HG03469 (cell line): ENCODE measurements around the gene NAALAD2.
"Not testable (repeated sequence)": the region's sequence is repeated elsewhere in the genome, so short reads cannot be mapped to it uniquely, and the experiment has no call there.

Source experiments
- ATAC-seq: cut with Tn5 transposase; IDR thresholded peaks from one replicate; pipeline ENCODE4 v1.9.1; 2021; ENCODE audit warnings: mild to moderate bottlenecking, moderate library complexity, moderate number of reproducible peaks; ENCODE audit not compliant: unreplicated experiment

The NAALAD2 gene

DNA sequence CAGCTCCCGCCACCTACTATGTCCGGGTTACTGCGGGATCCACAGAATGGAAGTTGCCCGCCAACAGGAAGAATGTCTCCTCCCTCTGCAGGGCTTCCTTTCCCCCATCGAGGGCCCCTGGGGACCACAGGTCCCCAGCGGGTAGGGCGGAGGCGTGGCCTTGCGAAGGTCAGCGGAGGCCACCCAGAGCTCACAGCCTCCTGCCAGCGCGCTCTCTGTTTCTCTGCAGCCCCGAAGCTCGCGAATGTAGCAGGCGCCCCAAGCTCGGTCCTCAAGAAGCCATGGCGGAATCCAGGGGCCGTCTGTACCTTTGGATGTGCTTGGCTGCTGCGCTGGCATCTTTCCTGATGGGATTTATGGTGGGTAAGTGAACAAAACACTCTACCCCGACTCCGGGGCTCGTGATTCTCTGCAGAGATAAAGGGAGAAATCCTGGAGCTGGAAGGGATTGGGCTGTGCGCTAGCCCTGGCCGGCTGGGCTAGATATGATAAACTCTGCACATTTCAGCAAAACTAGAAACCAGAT, at the start of gene NAALAD2:
TSS of gene NAALAD2 (plus strand) at position 186 of the 526 bp plus-strand sequence. CDS start at position 282, 96 bp downstream.
- peak; percentile 57 for ATAC-seq

DNA sequence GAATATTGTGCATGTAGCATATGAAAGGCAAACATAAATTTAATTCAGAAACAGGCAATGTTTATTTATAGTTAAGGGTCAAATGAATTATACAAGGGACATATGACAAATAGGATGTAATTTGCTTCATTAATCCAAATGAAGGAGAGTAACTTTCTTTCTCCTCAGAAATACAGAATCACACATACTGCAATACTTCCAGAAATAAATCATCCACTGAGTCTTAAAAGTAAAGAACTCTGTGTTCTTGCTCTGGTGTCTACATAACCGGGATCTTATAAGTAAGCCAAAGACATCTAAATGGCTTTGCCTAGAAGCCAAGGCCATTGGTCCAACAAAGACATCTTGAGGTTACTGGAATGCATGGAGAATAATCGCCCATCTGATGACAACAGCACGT, 48.8 kb upstream of the NAALAD2 start, which contains the start of gene UBTFL1:
TSS of gene UBTFL1 (plus strand) at position 301 of the 400 bp plus-strand sequence. CDS start at position 301, 0 bp downstream.
- ATAC-seq: not testable (repeated sequence)

- ATAC-seq: not testable (repeated sequence)
Measured at GRCh38 chr11:90088731-90089130, 45.7 kb upstream of the NAALAD2 start.

GRCh38 chr11:90095230-90095924, 39.1 kb upstream of the NAALAD2 start:
- not testable (repeated sequence) for ATAC-seq

DNA sequence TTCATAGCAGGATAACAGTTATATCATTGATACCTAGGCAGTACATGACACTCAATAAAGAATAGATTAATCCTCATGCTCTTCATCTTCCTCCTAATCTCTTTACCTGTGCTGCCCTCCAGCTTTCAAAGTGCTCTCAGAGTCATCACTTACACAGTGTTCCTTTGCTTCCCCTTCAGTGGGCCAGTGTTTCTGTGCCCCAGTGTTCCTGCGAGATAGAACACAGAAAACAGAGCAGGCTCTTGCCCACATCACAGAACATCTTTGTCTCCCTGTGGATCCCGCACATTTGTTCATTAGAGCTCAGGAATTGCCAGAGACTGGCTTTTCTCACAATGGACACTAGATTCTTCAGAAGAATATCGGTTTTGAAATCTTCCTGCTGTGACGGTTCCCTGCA, 36.2 kb upstream of the NAALAD2 start:
- not testable (repeated sequence) for ATAC-seq

- ATAC-seq: no peak
Measured at GRCh38 chr11:90100431-90100830, 34.0 kb upstream of the NAALAD2 start.

- no peak for ATAC-seq
Measured at GRCh38 chr11:90113541-90113940, 20.9 kb upstream of the NAALAD2 start.

GRCh38 chr11:90120191-90120590, 14.3 kb upstream of the NAALAD2 start:
- ATAC-seq: no peak

- no peak for ATAC-seq
Measured at GRCh38 chr11:90124371-90124770, 10.1 kb upstream of the NAALAD2 start.

GRCh38 chr11:90124946-90125345, 9.5 kb upstream of the NAALAD2 start:
- no peak for ATAC-seq

- ATAC-seq: no peak
Measured at GRCh38 chr11:90133560-90134477, 644 bp upstream of the NAALAD2 start.

GRCh38 chr11:90135016-90135415, 553 bp downstream of the NAALAD2 start:
- ATAC-seq: no peak

DNA sequence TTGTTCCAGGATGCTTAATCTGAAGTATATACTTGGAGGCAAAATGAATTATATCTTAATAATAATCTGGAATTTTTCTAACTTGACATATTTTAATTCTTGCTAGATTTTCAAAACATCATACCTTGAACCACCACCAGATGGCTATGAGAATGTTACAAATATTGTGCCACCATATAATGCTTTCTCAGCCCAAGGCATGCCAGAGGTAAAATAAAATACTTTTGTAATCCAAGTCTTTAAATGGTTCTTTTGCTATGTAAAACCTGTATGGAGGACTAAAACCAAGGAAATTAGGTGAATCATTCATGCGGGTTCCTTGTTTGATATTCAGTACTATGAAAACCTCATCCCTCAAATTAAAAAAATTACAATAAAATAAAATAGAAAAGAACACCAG, 14.4 kb downstream of the NAALAD2 start:
- no peak for ATAC-seq

DNA sequence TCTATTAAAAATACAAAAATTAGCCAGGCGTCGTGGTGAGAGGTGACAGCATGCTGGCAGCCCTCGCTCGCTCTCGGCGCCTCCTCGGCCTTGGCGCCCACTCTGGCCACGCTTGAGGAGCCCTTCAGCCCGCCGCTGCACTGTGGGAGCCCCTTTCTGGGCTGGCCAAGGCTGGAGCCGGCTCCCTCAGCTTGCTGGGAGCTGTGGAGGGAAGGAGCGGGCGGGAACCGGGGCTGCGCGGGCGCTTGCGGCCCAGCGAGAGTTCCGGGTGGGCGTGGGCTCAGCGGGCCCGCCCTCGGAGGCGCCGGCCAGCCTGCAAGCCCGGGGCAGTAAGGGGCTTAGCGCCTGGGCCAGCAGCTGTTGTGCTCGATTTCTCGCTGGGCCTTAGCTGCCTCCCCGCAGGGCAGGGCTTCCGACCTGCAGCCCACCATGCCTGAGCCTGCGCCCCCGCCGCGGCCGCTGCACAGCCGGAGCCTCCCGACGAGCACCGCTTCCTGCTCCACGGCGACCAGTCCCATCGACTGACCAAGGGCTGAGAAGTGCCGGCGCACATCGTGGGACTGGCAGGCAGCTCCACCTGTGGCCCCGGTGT, 32.6 kb downstream of the NAALAD2 start:
- not testable (repeated sequence) for ATAC-seq

- not testable (repeated sequence) for ATAC-seq
Measured at GRCh38 chr11:90167704-90168103, 33.2 kb downstream of the NAALAD2 start.

DNA sequence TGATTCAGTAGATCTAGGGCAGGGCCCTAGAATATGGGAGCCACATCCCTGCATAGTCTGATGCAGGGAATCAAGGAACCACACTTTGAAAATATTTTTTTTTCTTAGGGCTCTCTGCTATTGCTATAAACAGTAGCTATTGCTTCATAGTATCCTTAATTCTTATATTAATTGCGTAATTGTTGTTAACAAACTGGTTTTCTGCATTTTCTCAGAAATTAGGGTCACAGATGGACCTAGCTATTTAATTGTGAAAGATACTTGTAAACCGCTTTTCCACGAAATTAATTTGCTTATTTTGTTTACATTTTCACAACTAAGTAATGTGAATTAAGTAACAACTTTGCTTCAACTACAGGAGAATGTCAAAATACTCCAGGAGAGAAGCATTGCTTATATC, 34.1 kb downstream of the NAALAD2 start:
- ATAC-seq: no peak

GRCh38 chr11:90171359-90171758, 36.9 kb downstream of the NAALAD2 start:
- ATAC-seq: no peak

GRCh38 chr11:90176069-90176468, 41.6 kb downstream of the NAALAD2 start:
- no peak for ATAC-seq

DNA sequence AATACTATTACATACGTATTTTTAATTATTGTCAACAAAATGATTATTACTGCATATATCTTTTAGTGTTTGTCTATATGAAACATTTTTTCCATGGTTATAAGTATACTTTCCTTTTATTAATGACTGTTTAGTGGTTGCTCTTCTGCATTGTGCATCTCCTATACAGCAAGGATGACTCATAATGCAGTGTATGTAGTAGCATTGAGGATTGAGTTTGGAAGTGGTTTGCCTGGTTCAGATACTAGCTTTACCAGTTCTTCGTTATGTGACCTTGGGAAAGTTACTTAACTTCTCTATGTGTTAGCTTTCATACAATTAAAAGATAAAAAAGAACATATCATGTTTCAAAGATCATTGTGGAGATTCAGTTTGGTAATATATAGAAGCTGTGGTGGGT, 44.3 kb downstream of the NAALAD2 start:
- no peak for ATAC-seq

DNA sequence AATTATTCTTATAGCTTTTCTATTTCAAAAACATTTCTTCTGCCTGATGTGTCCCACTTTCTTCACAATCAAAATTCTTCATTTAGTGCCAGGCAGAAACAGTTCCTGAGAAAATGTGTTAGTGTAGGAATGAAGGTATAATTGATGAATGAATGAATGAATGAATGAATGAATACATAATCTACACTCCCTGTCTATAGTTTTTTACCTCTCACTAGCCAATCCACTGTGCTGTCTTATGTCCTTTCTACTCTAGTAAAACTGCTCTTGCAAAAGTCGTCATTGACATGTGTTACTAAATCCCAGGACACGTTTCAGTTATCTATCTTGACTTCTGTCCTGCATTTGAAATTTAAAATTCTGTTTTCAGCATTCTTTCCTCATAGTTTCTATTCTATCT, 45.5 kb downstream of the NAALAD2 start:
- no peak for ATAC-seq

DNA sequence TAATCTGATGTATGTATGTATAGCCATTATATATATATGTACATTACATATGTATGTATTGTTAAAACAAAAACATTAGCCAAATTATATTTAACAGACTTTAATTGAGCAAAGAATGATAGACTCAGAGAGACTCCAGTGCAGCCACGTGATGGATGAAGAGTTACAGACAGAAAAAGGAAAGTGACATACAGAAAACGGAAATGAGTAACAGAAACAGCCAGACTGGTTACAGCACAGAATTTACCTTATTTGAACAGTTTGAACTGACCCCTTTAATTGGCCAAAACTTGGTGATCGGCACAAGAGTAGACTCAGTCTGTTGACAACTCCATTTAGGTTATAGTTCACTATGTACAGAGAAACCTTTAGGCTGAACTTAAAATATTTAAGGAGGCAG, 53.4 kb downstream of the NAALAD2 start:
- ATAC-seq: no peak
